Activated T-cell treated with anti-CD3 and anti-CD28 coated beads, Interleukin-2, amount 50 U/mL, for 48 hours (primary cell): ENCODE measurements around the gene MAN1C1.
A peak's percentile ranks its signal among the peaks of the same experiment; 100 is the strongest.

ENCODE experiments used
- DNase-seq, 2 experiments: peaks; one replicate each; pipeline ENCODE4 v3.0.0-alpha.2; 2020

MAN1C1 gene

GRCh38 chr1:25614501-25615171 is 2.0 kb upstream of the MAN1C1 start:
- peak in 1 of 2 experiments; percentile 30 for DNase-seq

- DNase-seq: no peak
Observed at GRCh38 chr1:25615172-25615541, 1.4 kb upstream of the MAN1C1 start.

- DNase-seq: peak in 1 of 2 experiments; percentile 42
Observed at GRCh38 chr1:25615563-25616094, 962 bp upstream of the MAN1C1 start.

- DNase-seq: peak; percentile 42 to 55
Observed at GRCh38 chr1:25616987-25617624, 515 bp downstream of the MAN1C1 start.

- DNase-seq: peak; percentile 50 to 52
Observed at GRCh38 chr1:25617625-25618432, 1.2 kb downstream of the MAN1C1 start.

- DNase-seq: peak in 1 of 2 experiments; percentile 41
Observed at GRCh38 chr1:25618433-25618808, 1.8 kb downstream of the MAN1C1 start.

- DNase-seq: peak; percentile 76 to 77
Observed at GRCh38 chr1:25619101-25619890, 2.7 kb downstream of the MAN1C1 start.

- peak in 1 of 2 experiments; percentile 42 for DNase-seq
Observed at GRCh38 chr1:25620211-25620610, 3.6 kb downstream of the MAN1C1 start.

- no peak for DNase-seq
Observed at GRCh38 chr1:25620701-25621350, 4.2 kb downstream of the MAN1C1 start.

GRCh38 chr1:25621876-25622275 is 5.3 kb downstream of the MAN1C1 start:
- no peak for DNase-seq

GRCh38 chr1:25622531-25622930 is 5.9 kb downstream of the MAN1C1 start:
- peak in 1 of 2 experiments; percentile 50 for DNase-seq

- no peak for DNase-seq
Observed at GRCh38 chr1:25623007-25623406, 6.4 kb downstream of the MAN1C1 start.

- DNase-seq: no peak
Observed at GRCh38 chr1:25623731-25624130, 7.1 kb downstream of the MAN1C1 start.

- peak in 1 of 2 experiments; percentile 40 for DNase-seq
Observed at GRCh38 chr1:25624156-25624555, 7.6 kb downstream of the MAN1C1 start.

GRCh38 chr1:25624604-25625003 is 8.0 kb downstream of the MAN1C1 start:
- no peak for DNase-seq

GRCh38 chr1:25626018-25626417 is 9.4 kb downstream of the MAN1C1 start:
- no peak for DNase-seq

GRCh38 chr1:25628741-25629421 is 12.3 kb downstream of the MAN1C1 start:
- DNase-seq: no peak

GRCh38 chr1:25629836-25630235 is 13.2 kb downstream of the MAN1C1 start:
- no peak for DNase-seq

GRCh38 chr1:25631750-25632485 is 15.3 kb downstream of the MAN1C1 start:
- DNase-seq: peak; percentile 19 to 23

- no peak for DNase-seq
Observed at GRCh38 chr1:25634066-25634465, 17.5 kb downstream of the MAN1C1 start.

- DNase-seq: peak in 1 of 2 experiments; percentile 5
Observed at GRCh38 chr1:25634896-25635295, 18.3 kb downstream of the MAN1C1 start.
